Measurements from ENCODE around the gene TTLL11. TPM values are rescaled to one million over a fixed set of nuclear protein-coding genes. Genes with fewer than 3 reads are reported as not detected.

The TTLL11 gene
- polyA plus RNA-seq, 1 donor (not counting 4 experiments of a cell fraction or from before 2014, with no cell fraction given) = 8.0 TPM

DNA sequence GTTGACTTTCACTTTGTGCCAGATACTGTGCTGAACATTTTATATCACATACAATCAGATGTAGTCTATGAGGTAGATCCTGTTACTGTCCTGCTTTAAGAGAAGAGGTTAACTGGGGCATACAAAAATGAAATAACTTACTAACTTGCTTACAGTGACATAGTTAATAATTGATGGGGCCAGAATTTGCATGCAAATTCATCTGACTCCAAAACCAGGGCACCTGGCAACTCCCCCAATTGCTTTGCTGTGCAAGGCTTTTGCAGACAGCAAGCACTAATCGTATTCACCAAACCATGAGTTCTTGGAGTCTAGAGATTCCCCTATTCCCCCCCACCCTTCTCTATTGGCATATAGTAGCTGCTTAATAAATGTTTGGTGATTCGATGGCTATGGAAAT lies 155.9 kb downstream of the TTLL11 start:
- Histone ChIP-seq H3K79me2 (ENCODE audit: control insufficient read depth, insufficient read depth, low read length) (peaks cover 26% of the 10 kb centered on the region), H2AFZ (ENCODE audit: control insufficient read depth, low read length) (no peak overlapping the region), H3K9ac (ENCODE audit: control insufficient read depth, extremely low read depth, insufficient read depth, low read length) (no peak overlapping the region), H3K36me3 (ENCODE audit: control insufficient read depth in 2 of 2, extremely low read depth in 1 of 2, insufficient read depth in 2 of 2, low read length in 2 of 2) (peaks cover 0 to 2% of the 10 kb centered on the region in 2 experiments), H3K27me3 (ENCODE audit: control insufficient read depth, extremely low read depth, insufficient read depth, low read length) (no peaks in the 10 kb centered on the region), H3K9me1 (ENCODE audit: control insufficient read depth, extremely low read depth, insufficient read depth, low read length) (no peaks in the 10 kb centered on the region), H4K20me1 (ENCODE audit: control insufficient read depth, extremely low read depth, insufficient read depth, low read length) (peaks cover 3% of the 10 kb centered on the region), H3K4me1 (ENCODE audit: control insufficient read depth, extremely low read depth, insufficient read depth, low read length) (no peaks in the 10 kb centered on the region), H3K4me3 (ENCODE audit: control insufficient read depth in 2 of 3, extremely low read depth in 1 of 3, insufficient read depth in 2 of 3, low read depth in 1 of 3, low read length in 3 of 3) (no peak overlapping the region), H3K4me2 (ENCODE audit: control insufficient read depth, extremely low read depth, insufficient read depth, low read depth, low read length) (no peak overlapping the region), H3K27ac (ENCODE audit: control insufficient read depth, insufficient read depth, low read length) (no peak overlapping the region), H3K9me3 (ENCODE audit: control insufficient read depth, low read depth, low read length) (no peaks in the 10 kb centered on the region)
- TF ChIP-seq, protein P1, sequence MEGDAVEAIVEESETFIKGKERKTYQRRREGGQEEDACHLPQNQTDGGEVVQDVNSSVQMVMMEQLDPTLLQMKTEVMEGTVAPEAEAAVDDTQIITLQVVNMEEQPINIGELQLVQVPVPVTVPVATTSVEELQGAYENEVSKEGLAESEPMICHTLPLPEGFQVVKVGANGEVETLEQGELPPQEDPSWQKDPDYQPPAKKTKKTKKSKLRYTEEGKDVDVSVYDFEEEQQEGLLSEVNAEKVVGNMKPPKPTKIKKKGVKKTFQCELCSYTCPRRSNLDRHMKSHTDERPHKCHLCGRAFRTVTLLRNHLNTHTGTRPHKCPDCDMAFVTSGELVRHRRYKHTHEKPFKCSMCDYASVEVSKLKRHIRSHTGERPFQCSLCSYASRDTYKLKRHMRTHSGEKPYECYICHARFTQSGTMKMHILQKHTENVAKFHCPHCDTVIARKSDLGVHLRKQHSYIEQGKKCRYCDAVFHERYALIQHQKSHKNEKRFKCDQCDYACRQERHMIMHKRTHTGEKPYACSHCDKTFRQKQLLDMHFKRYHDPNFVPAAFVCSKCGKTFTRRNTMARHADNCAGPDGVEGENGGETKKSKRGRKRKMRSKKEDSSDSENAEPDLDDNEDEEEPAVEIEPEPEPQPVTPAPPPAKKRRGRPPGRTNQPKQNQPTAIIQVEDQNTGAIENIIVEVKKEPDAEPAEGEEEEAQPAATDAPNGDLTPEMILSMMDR (optimal IDR thresholded peaks at IDR 0.05 in 1 of 3, IDR thresholded peaks at IDR 0.05 in 1 of 3, conservative IDR thresholded peaks at IDR 0.05 in 1 of 3; ENCODE audit: extremely low read depth in 1 of 3, insufficient read depth in 2 of 3, low read length in 3 of 3) = no peak
- TF ChIP-seq EZH2 (IDR thresholded peaks at IDR 0.05; ENCODE audit: low read length) = no peak
- FAIRE-seq (no peak), DNase-seq (ENCODE audit: low read depth, low spot score) (no peak)
- dilution Hi-C loops (cut with MboI; ENCODE audit: extremely low pct_ligation_motif_present, low sequenced_read_pairs) = no loop called here

DNA sequence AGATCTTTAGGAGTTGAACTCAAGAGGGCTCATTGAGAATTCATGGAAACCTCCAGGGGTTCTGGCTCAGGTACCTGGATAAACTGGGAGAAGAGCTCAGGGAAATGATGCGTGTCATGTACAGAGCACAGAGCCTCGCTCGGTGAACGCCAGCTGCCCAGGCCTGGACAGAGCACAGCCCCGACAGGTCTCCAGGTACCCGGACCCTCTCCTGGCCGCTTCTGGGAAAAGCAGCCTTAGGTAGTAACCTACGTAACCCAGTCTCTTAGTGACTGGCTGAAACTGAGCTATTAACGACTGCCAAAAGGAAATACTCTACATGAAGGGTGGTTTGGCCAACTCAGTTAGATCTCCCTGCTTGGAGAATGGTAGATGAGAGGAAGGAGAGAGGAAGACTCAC lies 157.4 kb downstream of the TTLL11 start:
- Histone ChIP-seq H3K4me3 (ENCODE audit: control insufficient read depth in 2 of 3, extremely low read depth in 1 of 3, insufficient read depth in 2 of 3, low read depth in 1 of 3, low read length in 3 of 3) (no peak overlapping the region), H3K4me1 (ENCODE audit: control insufficient read depth, extremely low read depth, insufficient read depth, low read length) (no peaks in the 10 kb centered on the region), H3K36me3 (ENCODE audit: control insufficient read depth in 2 of 2, extremely low read depth in 1 of 2, insufficient read depth in 2 of 2, low read length in 2 of 2) (peaks cover 0 to 8% of the 10 kb centered on the region in 2 experiments), H3K79me2 (ENCODE audit: control insufficient read depth, insufficient read depth, low read length) (peaks cover 19% of the 10 kb centered on the region), H2AFZ (ENCODE audit: control insufficient read depth, low read length) (no peak overlapping the region), H3K9me1 (ENCODE audit: control insufficient read depth, extremely low read depth, insufficient read depth, low read length) (peaks cover 2% of the 10 kb centered on the region), H3K4me2 (ENCODE audit: control insufficient read depth, extremely low read depth, insufficient read depth, low read depth, low read length) (no peak overlapping the region), H4K20me1 (ENCODE audit: control insufficient read depth, extremely low read depth, insufficient read depth, low read length) (no peaks in the 10 kb centered on the region), H3K27ac (ENCODE audit: control insufficient read depth, insufficient read depth, low read length) (no peak overlapping the region), H3K27me3 (ENCODE audit: control insufficient read depth, extremely low read depth, insufficient read depth, low read length) (no peaks in the 10 kb centered on the region), H3K9me3 (ENCODE audit: control insufficient read depth, low read depth, low read length) (no peaks in the 10 kb centered on the region), H3K9ac (ENCODE audit: control insufficient read depth, extremely low read depth, insufficient read depth, low read length) (no peak overlapping the region)
- FAIRE-seq (no peak), DNase-seq (ENCODE audit: low read depth, low spot score) (no peak)
- no peak for TF ChIP-seq EZH2 (IDR thresholded peaks at IDR 0.05; ENCODE audit: low read length)
- TF ChIP-seq, protein P1 (optimal IDR thresholded peaks at IDR 0.05 in 1 of 3, IDR thresholded peaks at IDR 0.05 in 1 of 3, conservative IDR thresholded peaks at IDR 0.05 in 1 of 3; ENCODE audit: extremely low read depth in 1 of 3, insufficient read depth in 2 of 3, low read length in 3 of 3) = no peak
- dilution Hi-C loops (cut with MboI; ENCODE audit: extremely low pct_ligation_motif_present, low sequenced_read_pairs) = no loop called here

All from keratinocyte (primary cell).